B cell (primary cell): Measurements from ENCODE around the gene RAB3C. TPM values are rescaled to one million over a fixed set of nuclear protein-coding genes. Genes with fewer than 3 reads are reported as not detected.

Experiments
- ATAC-seq: fragments of 200-7000 bp; cut with Tn5 transposase; one replicate; pipeline ENCODE4 v1.10.0; 2021; ENCODE audit warnings: low read depth, mild to moderate bottlenecking, moderate number of reproducible peaks, moderate library complexity
- CTCF ChIA-PET: fragments of 350-600 bp; sonication (Branson Sonifier 250); formaldehyde crosslinking; loops from one replicate; lab custom pipeline; 2021; ENCODE audit warnings: antibody characterized with exemption, inconsistent platforms; lab: Charles Lee
- POLR2A ChIA-PET: fragments of 350-600 bp; sonication (Branson Sonifier 250); formaldehyde crosslinking; loops from one replicate; lab custom pipeline; 2021; ENCODE audit warnings: antibody characterized with exemption; lab: Charles Lee
- DNase-seq: peaks from one replicate; pipeline ENCODE4 v3.0.0; 2013
- H2AFZ ChIP-seq: 2 replicates; pipeline ENCODE4 v1.6.1; 2012; ENCODE audit warnings: mild to moderate bottlenecking, low read depth, low read length; ENCODE audit not compliant: insufficient read depth, poor library complexity, severe bottlenecking
- H3K27ac ChIP-seq, 2 donors: 1 replicate in 1 of 2; 2 replicates in 1 of 2; pipeline ENCODE4 v1.5.1; 2012 to 2013; ENCODE audit warnings: low read length in 2 of 2, mild to moderate bottlenecking in 2 of 2, moderate library complexity in 1 of 2
- H3K27me3 ChIP-seq, 4 experiments: fragments of 200-600 bp in 1 of 4; sonication (generic) in 1 of 4; replicated peaks in 1 of 4; 1 replicate in 2 of 4; 2 replicates in 2 of 4; pipeline versions ENCODE4 v1.6.1 to v1.7.0; 2013 to 2016; ENCODE audit warnings: low read length in 3 of 4, mild to moderate bottlenecking in 2 of 4, mixed read lengths in 1 of 4, moderate library complexity in 1 of 4; ENCODE audit not compliant: insufficient read depth in 4 of 4, control insufficient read depth in 3 of 4; ENCODE audit errors: control extremely low read depth in 1 of 4
- H3K36me3 ChIP-seq, 2 experiments: replicated peaks in 1 of 2; 1 replicate in 1 of 2; 2 replicates in 1 of 2; pipeline versions ENCODE4 v1.6.1 to v1.7.1; 2013; ENCODE audit warnings: low read length in 1 of 2; ENCODE audit not compliant: insufficient read depth in 2 of 2, control insufficient read depth in 1 of 2; ENCODE audit errors: control extremely low read depth in 1 of 2, extremely low read depth in 1 of 2
- H3K4me1 ChIP-seq, 2 donors: fragments of 200-600 bp in 1 of 2; sonication (generic) in 1 of 2; 1 replicate in 1 of 2; 2 replicates in 1 of 2; pipeline versions ENCODE4 v1.5.1 to v1.6.1; 2013 to 2017; ENCODE audit warnings: low read length in 2 of 2; ENCODE audit not compliant: control insufficient read depth in 2 of 2, insufficient read depth in 2 of 2
- H3K4me2 ChIP-seq: replicated peaks from 2 replicates; pipeline ENCODE3; 2012; ENCODE audit warnings: mild to moderate bottlenecking, low read depth, low read length; ENCODE audit not compliant: poor library complexity, severe bottlenecking
- H3K4me3 ChIP-seq, 5 experiments: fragments of 200-600 bp in 1 of 5; sonication (generic) in 1 of 5; 1 replicate in 3 of 5; 2 replicates in 2 of 5; pipeline versions ENCODE4 v1.5.1 to v1.7.0; 2011 to 2016; ENCODE audit warnings: low read length in 4 of 5, mild to moderate bottlenecking in 4 of 5, low read depth in 2 of 5, control low read depth in 1 of 5, moderate library complexity in 1 of 5; ENCODE audit not compliant: insufficient read depth in 1 of 5; ENCODE audit errors: control extremely low read depth in 1 of 5, extremely low read depth in 1 of 5
- H3K79me2 ChIP-seq: fragments of 200-600 bp; sonication (generic); one replicate; pipeline ENCODE4 v1.6.0; 2016; ENCODE audit warnings: low read length; ENCODE audit not compliant: control insufficient read depth, insufficient read depth
- H3K9ac ChIP-seq: fragments of 200-600 bp; sonication (generic); 2 replicates; pipeline ENCODE4 v1.6.1; 2017; ENCODE audit warnings: mild to moderate bottlenecking, low read length, moderate library complexity
- H3K9me3 ChIP-seq, 3 donors: one replicate each; pipeline versions ENCODE4 v1.6.1 to v1.7.1; 2013; ENCODE audit warnings: low read length in 2 of 3; ENCODE audit not compliant: control insufficient read depth in 2 of 3, insufficient read depth in 1 of 3; ENCODE audit errors: control extremely low read depth in 1 of 3
- H4K20me1 ChIP-seq: 2 replicates; pipeline ENCODE4 v1.6.0; 2012; ENCODE audit warnings: mild to moderate bottlenecking, low read length; ENCODE audit not compliant: insufficient read depth, control insufficient read depth, poor library complexity, severe bottlenecking
- H3K27ac Mint-ChIP-seq: one replicate; pipeline ENCODE4 v1.8.0; 2021; ENCODE audit warnings: mixed read lengths
- H3K27me3 Mint-ChIP-seq: one replicate; pipeline ENCODE4 v1.8.0; 2021; ENCODE audit warnings: mixed read lengths
- H3K4me1 Mint-ChIP-seq: one replicate; pipeline ENCODE4 v1.8.0; 2021; ENCODE audit warnings: mixed read lengths
- H3K4me3 Mint-ChIP-seq: one replicate; pipeline ENCODE4 v1.8.0; 2021; ENCODE audit warnings: mixed read lengths
- H3K9me3 Mint-ChIP-seq: one replicate; pipeline ENCODE4 v1.8.0; 2022; ENCODE audit warnings: mixed read lengths; ENCODE audit not compliant: insufficient read depth
- EZH2 ChIP-seq: IDR thresholded peaks from 2 replicates; pipeline ENCODE4 v1.6.1; 2012; ENCODE audit warnings: borderline replicate concordance, low read depth, mild to moderate bottlenecking, moderate library complexity, low read length; ENCODE audit not compliant: insufficient read depth, poor library complexity, severe bottlenecking
- WGBS: methylation state at CpG from one replicate; pipeline ENCODE4 v1.1.5; 2013; ENCODE audit warnings: missing lambda C conversion rate; ENCODE audit not compliant: insufficient coverage; 5-methylcytosine and 5-hydroxymethylcytosine counted together
- intact Hi-C: fragments of 100-400 bp; cut with micrococcal nuclease; formaldehyde crosslinking; loops from one replicate; pipeline ENCODE4 v1.10.0; 2022
- polyA plus RNA-seq: library from polyadenylated mRNA; depleted of rRNA; stranded (reverse); fragments of >200 nt; gene quantifications from 2 replicates; pipeline ENCODE4 v1.2.3, GENCODE V29; 2012
- total RNA-seq, 2 donors: library from RNA; stranded (reverse); fragments of 120-200 nt in 1 of 2; gene quantifications; 1 replicate in 1 of 2; 2 replicates in 1 of 2; pipeline versions ENCODE4 v1.2.3 to v1.2.4, GENCODE V29; 2013 to 2022
- TF ChIP-seq, protein P1 (sequence below): fragments of 200-600 bp; IDR thresholded peaks from one replicate; pipeline ENCODE4 v1.8.0; 2022; ENCODE audit warnings: antibody characterized with exemption, mild to moderate bottlenecking

Gene RAB3C
- total and polyA plus RNA-seq, 2 donors (not counting 1 experiment from before 2014, with no cell fraction given), result 0.20 to 0.58 TPM

DNA sequence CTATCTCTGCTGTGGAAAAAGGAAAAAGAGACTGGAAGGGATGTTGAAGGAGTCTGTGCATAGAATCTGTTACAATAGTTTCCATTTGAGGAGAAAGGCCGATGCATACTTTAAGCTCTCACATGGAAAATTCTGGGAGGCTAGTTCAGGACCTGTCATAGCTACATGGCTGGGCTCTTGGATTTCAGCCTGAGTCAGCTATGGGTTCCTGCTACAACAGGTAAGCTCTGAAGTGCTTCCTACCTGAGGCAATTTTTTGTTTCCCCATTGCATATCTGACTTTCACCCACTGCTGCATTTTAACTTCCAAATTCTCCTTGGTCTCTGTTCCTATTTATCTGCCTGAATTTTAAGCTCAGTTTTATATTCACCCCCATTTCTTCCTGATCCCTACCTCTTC, 310.7 kb downstream of the RAB3C start:
- ATAC-seq (no peak), DNase-seq (no peak)
- CTCF ChIA-PET, result interaction anchor here (0.6 to 8.1 kb wide), 16 partner anchors 10 to 1942 kb away, joined by 3 to 116 read pairs (median 5); no protein-coding TSS in a partner anchor
- H3K27ac Mint-ChIP-seq, result no peak overlapping the region
- Histone ChIP-seq H3K27ac (no peak overlapping the region), H2AFZ (no peak overlapping the region), H3K79me2 (no peaks in the 10 kb centered on the region), H3K4me2 (no peak overlapping the region), H3K4me3 (no peak overlapping the region), H3K36me3 (no peaks in the 10 kb centered on the region), H3K27me3 (peaks cover 0 to 2% (median 0%) of the 10 kb centered on the region in 4 experiments), H3K9ac (no peak overlapping the region), H3K4me1 (no peaks in the 10 kb centered on the region), H4K20me1 (no peaks in the 10 kb centered on the region), H3K9me3 (no peaks in the 10 kb centered on the region)
- no peaks in the 10 kb centered on the region for H3K9me3 Mint-ChIP-seq
- POLR2A ChIA-PET, result no interaction called here
- TF ChIP-seq, protein P1, sequence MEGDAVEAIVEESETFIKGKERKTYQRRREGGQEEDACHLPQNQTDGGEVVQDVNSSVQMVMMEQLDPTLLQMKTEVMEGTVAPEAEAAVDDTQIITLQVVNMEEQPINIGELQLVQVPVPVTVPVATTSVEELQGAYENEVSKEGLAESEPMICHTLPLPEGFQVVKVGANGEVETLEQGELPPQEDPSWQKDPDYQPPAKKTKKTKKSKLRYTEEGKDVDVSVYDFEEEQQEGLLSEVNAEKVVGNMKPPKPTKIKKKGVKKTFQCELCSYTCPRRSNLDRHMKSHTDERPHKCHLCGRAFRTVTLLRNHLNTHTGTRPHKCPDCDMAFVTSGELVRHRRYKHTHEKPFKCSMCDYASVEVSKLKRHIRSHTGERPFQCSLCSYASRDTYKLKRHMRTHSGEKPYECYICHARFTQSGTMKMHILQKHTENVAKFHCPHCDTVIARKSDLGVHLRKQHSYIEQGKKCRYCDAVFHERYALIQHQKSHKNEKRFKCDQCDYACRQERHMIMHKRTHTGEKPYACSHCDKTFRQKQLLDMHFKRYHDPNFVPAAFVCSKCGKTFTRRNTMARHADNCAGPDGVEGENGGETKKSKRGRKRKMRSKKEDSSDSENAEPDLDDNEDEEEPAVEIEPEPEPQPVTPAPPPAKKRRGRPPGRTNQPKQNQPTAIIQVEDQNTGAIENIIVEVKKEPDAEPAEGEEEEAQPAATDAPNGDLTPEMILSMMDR, result no peak
- TF ChIP-seq EZH2, result no peak
- no peak overlapping the region for H3K4me3 Mint-ChIP-seq
- whole genome bisulfite sequencing, result 86% methylated on average over 1 of the region's 1 CpG
- peaks cover 4% of the 10 kb centered on the region for H3K4me1 Mint-ChIP-seq
- H3K27me3 Mint-ChIP-seq, result peaks cover 9% of the 10 kb centered on the region
- intact Hi-C loops, result no loop called here

DNA sequence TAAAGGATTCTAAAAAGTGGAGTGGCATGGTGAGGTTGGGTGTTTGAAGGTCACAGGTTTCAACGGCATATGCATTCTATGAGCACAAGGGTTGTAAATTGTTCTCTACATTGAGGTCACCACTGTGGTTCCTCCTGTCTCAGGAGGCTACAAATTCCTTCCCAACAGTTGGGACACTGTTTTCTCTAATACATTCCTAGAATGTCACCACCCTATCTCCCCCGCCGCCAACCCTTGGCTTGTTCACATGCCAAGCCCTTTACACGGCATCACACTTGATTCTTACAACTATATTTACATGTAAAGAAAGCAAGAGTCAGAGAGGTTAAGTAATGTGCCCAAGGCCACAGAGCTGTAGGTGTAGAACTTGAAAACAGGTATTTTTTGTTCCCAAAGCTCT, 315.1 kb downstream of the RAB3C start:
- TF ChIP-seq, protein P1, result no peak
- TF ChIP-seq EZH2, result no peak
- no peak overlapping the region for H3K4me3 ChIP-seq
- no peaks in the 10 kb centered on the region for H3K36me3 ChIP-seq
- peaks cover 5% of the 10 kb centered on the region for H3K27me3 Mint-ChIP-seq
- H3K9ac ChIP-seq, result no peak overlapping the region
- H4K20me1 ChIP-seq, result no peaks in the 10 kb centered on the region
- DNase-seq (no peak), ATAC-seq (no peak)
- intact Hi-C loops, result no loop called here
- no peaks in the 10 kb centered on the region for H3K9me3 Mint-ChIP-seq
- ChIA-PET POLR2A (no interaction called here), CTCF (interaction anchor here (0.8 to 5.2 kb wide), 4 partner anchors 12 to 325 kb away, joined by 3 to 32 read pairs (median 4); no protein-coding TSS in a partner anchor)
- no peak overlapping the region for H2AFZ ChIP-seq
- H3K27me3 ChIP-seq, result peaks cover 0 to 2% (median 1%) of the 10 kb centered on the region in 4 experiments
- H3K9me3 ChIP-seq, result no peaks in the 10 kb centered on the region
- no peak overlapping the region for H3K4me2 ChIP-seq
- H3K27ac Mint-ChIP-seq, result no peak overlapping the region
- no peaks in the 10 kb centered on the region for H3K79me2 ChIP-seq
- H3K4me1 ChIP-seq, result no peaks in the 10 kb centered on the region
- no peak overlapping the region for H3K27ac ChIP-seq
- H3K4me3 Mint-ChIP-seq, result no peak overlapping the region
- no peaks in the 10 kb centered on the region for H3K4me1 Mint-ChIP-seq
- 90% methylated on average over 1 of the region's 4 CpGs for WGBS
